NK-92 (cell line): Measurements from ENCODE around the gene PLA2G2C.

Source experiments
- DNase-seq: peaks from one replicate; lab custom pipeline; 2025; ENCODE audit not compliant: unreplicated experiment; lab: John Stamatoyannopoulos, UW

Gene PLA2G2C

GRCh38 chr1:20184997-20185833 lies 1.1 kb downstream of the PLA2G2C start:
- DNase-seq: no peak

- no peak for DNase-seq
Observed at GRCh38 chr1:20184481-20184900, 1.8 kb downstream of the PLA2G2C start.

- no peak for DNase-seq
Observed at GRCh38 chr1:20183616-20184271, 2.6 kb downstream of the PLA2G2C start.

- DNase-seq: no peak
Observed at GRCh38 chr1:20183035-20183434, 3.3 kb downstream of the PLA2G2C start.

GRCh38 chr1:20182415-20182814 lies 3.9 kb downstream of the PLA2G2C start:
- DNase-seq: no peak

- DNase-seq: no peak
Observed at GRCh38 chr1:20180844-20181207, 5.5 kb downstream of the PLA2G2C start.

GRCh38 chr1:20180129-20180843 lies 6.0 kb downstream of the PLA2G2C start:
- DNase-seq: no peak

GRCh38 chr1:20179371-20180128 lies 6.8 kb downstream of the PLA2G2C start:
- no peak for DNase-seq

GRCh38 chr1:20178634-20179370 lies 7.5 kb downstream of the PLA2G2C start:
- no peak for DNase-seq

- no peak for DNase-seq
Observed at GRCh38 chr1:20174937-20175666, 11.2 kb downstream of the PLA2G2C start.

- DNase-seq: no peak
Observed at GRCh38 chr1:20172033-20172590, 14.2 kb downstream of the PLA2G2C start.

GRCh38 chr1:20169932-20170331 lies 16.4 kb downstream of the PLA2G2C start:
- no peak for DNase-seq

GRCh38 chr1:20168564-20169491 lies 17.5 kb downstream of the PLA2G2C start:
- DNase-seq: no peak

GRCh38 chr1:20167126-20167525 lies 19.2 kb downstream of the PLA2G2C start:
- no peak for DNase-seq

GRCh38 chr1:20166051-20166450 lies 20.3 kb downstream of the PLA2G2C start:
- no peak for DNase-seq

GRCh38 chr1:20165522-20165951 lies 20.8 kb downstream of the PLA2G2C start:
- no peak for DNase-seq

- no peak for DNase-seq
Observed at GRCh38 chr1:20164694-20165202, 21.6 kb downstream of the PLA2G2C start.

- no peak for DNase-seq
Observed at GRCh38 chr1:20160034-20160433, 26.3 kb downstream of the PLA2G2C start.
